GM19025 (cell line): ENCODE data around the gene OLA1.
"Not testable (repeated sequence)": the region's sequence is repeated elsewhere in the genome, so short reads cannot be mapped to it uniquely, and the experiment has no call there.

ENCODE experiments used
- ATAC-seq: cut with Tn5 transposase; IDR thresholded peaks from one replicate; pipeline ENCODE4 v1.9.1; 2021; ENCODE audit warnings: mild to moderate bottlenecking, low read depth, moderate library complexity; ENCODE audit not compliant: unreplicated experiment

Gene OLA1

DNA sequence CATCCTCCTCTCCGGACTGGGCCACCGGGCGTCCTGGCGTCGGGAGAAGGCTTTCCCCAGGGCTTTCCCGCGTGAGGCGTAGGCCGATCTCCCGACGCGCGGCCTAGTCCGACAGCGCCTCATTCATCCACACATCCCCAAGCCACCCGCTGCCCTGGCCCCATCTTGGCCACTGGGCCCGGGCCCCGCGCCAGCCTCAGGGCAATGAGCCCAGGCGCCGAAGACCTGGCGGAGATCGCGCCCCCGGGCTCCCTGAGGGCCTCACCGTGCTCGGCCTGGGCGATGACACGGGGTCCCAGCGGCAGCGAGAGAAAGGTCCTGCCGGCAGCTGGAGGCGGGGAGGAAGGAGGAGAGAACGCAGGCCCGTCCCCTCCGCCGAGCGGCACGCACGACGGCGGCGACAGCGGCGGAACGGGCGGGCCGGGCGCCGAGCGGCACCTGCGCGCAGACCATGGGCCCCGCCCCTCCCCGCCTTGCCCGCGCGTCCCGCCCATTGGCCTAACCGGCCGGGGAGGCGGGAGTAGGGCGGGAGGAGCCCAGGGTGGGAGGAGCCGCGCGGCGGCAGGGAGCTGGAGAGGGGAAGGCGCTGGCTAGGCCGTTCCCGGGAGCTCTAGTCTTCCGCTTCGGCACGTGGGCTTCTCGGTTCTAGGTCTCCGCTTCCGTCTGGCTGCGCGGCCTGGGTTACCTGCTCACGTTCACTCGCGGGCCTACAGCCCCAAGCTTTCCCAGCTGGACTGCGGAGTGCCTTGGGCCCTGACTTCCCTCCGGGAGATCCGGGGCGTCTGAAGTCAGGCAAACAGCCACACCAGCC is at the start of gene OLA1:
TSS of gene OLA1 (minus strand) at position 346 of the 811 bp plus-strand sequence. CDS start 1,717 bp downstream, outside the sequence.
- peak; percentile 99 for ATAC-seq

GRCh38 chr2:174292908-174293307 is 44.6 kb upstream of the OLA1 start:
- ATAC-seq = no peak

DNA sequence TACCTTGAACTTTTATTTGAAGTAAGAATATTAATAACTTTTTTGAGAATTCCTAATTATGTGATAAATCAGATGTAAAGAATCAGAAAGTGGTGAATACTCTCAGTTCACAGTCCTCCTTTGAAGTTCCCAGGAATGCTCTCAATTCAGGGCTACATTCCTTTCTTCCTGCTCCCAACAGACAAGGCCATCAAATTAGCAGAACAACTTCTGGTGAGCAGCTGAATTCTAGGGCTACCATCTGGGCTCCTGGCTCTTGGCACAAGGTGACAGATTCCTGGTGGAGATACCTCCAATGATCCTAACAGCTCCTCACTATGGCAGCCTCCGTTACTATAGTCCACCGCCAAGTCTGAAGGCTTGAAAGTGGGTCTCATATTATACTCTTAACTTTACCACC is 37.8 kb upstream of the OLA1 start:
- no peak for ATAC-seq

GRCh38 chr2:174282441-174282840 is 34.1 kb upstream of the OLA1 start:
- no peak for ATAC-seq

DNA sequence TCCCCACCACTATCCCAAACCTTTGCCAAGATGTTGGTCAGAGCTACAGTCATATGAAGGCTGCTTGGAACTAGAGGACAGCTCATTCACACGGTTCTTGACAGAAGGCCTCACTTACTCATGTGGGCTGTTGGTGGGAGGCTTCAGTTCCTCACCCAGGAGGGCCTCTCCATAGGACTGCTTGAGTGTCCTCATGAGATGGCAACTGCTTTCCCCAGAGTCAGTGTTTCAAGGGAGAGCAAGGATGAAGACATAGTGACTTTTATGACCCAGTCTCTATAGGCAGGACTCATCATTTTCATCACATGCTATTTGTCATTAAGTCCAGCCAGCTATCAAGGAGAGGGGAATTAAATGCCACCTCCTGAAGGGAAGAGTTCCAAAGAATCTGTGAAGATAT is 33.4 kb upstream of the OLA1 start:
- no peak for ATAC-seq

DNA sequence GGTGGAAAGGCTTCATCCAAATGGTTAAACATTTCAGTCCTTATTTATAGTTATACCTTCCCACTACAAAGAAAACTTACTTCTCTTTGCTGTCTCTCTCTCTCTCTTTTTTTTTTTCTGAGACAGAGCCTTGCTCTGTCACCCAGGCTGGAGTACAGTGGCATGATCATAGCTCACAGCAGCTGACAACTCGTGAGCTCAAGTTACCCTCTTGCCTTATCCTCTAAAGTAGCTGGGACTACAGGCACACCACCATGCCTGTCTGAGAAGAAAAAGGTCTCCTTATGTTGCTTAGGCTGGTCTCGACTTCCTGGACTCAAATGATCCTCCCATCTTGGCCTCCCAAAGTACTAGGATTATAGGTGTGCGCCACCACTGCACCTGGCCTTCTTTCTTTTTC is 32.3 kb upstream of the OLA1 start:
- no peak for ATAC-seq

GRCh38 chr2:174270263-174270662 is 21.9 kb upstream of the OLA1 start:
- not testable (repeated sequence) for ATAC-seq

DNA sequence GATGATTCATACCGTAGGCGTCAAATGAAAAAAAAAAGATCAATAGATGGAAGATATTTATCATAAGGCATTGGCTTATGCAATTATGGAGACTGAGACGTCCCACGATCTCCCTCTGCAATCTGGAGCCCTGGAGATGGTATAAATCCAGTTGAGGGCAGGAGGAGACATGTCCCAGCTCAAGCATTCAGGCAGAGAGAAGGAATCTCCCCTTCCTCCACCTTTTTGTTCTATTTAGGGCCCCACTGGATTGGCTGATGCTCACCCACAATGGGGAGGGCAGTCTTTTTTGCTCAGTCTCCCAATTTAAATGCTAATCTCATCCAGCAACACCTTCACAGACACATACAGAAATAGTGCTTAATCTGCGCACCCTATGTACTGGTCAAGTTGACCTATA is 18.0 kb upstream of the OLA1 start:
- no peak for ATAC-seq

DNA sequence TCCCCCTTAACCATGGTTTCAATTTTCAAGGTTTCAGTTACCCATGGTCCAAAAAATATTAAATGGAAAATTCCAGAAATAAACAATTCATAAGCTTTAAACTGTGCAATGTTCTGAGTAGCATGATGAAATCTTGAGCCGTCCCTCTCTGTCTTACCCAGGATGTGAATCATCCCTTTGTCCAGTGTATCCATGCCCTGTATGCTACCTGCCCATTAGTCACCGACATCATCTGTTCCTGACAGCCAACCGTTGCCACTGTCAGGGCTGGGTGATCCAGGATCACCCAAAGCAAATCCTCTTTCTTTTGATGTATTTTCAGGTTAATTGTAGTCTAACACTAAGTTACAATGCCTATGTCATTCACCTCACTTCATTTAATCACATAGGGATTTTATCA is 15.7 kb upstream of the OLA1 start:
- ATAC-seq = no peak

DNA sequence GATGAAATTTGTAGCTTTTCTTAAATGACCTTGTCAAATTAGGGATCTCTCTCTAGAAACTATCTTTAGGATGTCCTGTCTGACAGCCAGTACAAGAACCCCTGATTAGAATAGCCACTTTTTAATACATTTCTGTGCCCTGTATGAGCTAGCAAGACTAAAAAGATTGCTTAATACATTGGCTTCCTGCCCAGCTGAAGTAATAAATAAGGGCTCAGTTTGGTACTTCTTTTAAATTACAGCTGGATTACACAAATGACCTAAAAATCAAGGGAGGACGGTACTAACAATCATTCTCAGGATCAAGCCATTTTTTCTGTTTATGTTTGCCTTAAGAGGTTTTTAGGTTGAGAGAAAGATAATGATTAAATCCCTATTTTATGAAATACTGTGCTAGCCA is 11.6 kb upstream of the OLA1 start:
- ATAC-seq = no peak

- no peak for ATAC-seq
Measured at GRCh38 chr2:174254267-174254666, 5.9 kb upstream of the OLA1 start.

DNA sequence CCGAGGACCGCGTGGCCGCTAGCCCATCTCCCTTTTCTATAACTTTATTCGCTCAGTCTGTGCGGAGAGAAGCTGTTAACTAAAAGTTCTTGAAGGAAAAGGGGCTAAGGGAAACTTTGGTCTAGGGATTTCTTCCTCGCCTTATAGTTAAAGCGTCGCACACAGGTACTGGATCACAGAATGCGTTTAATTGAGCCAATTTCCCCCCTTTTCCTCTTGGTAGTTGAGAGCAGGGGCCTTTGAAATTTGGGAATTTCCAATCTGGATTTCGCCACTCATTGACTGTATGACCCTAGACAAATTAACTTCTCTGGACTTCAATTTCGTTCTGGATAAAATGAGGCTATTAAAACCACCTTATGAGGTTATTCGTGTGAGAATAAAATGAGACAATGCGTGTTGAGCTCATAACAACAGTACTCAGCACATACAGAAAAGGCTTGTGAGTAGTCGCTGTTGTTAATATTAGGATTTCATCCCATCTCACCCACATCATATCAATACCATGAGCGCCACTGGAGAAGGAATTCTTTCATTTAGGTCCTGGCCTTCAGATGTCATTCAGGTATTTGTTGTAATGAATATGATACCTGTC is 763 bp upstream of the OLA1 start:
- ATAC-seq = no peak

- ATAC-seq = no peak
Measured at GRCh38 chr2:174247474-174248186, 702 bp downstream of the OLA1 start.

GRCh38 chr2:174246944-174247381 is 1.4 kb downstream of the OLA1 start:
- ATAC-seq = no peak

- not testable (repeated sequence) for ATAC-seq
Measured at GRCh38 chr2:174245628-174246027, 2.7 kb downstream of the OLA1 start.

- no peak for ATAC-seq
Measured at GRCh38 chr2:174245065-174245464, 3.3 kb downstream of the OLA1 start.

DNA sequence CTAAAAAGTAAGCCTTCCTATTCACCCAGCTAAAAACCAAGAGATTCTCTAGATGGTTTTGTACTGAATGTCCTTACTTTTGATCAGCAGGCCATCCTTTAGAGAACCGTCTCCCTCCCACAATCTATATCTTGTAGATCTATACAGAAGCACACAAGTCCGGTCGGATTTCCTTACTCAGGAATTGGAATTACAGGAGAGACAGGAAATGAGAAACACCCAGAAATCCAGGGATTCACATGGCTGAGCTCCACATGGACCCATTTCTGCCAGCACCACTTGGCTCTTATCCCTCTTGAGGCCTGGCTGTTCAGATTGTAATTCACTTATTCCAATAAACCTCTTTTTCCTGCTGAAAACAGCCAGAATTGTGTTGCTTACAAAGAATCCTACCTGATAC is 4.5 kb downstream of the OLA1 start:
- ATAC-seq = no peak

- no peak for ATAC-seq
Measured at GRCh38 chr2:174240097-174240496, 8.2 kb downstream of the OLA1 start.

DNA sequence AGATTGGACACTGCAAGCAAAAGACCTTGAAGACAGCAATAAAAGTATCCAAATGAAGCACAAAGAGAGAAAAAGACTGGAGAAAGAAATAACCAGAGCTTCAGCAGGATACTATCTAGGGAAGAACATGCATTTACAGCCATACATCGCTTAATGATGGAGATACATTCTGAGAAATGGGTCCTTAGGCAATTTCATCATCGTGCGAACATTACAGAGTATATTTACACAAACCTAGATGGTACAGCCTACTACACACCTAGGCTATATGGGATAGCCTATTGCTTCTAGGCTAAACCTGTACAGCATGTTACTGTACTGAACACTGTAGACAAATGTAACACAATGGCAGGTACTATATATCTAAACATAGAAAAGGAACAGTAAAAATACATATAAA is 11.9 kb downstream of the OLA1 start:
- ATAC-seq = no peak

DNA sequence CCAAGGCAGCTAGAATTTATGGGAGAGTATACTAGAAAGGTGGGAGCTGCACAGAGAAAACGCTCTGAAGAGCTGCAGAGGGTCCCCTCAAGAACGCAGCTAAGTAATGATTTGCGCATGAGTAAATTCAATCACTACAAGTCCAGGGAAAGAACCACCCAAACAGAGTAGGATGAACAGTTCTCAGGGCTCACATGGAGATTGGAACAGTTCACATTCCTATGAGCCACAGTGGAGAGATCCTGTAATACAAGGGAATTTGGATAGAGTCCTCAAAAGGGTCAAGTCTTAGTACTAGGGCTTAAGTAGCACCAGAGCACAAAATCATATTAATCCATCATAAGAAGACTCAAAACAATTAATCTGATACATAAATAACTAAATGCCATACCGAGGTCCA is 12.7 kb downstream of the OLA1 start:
- ATAC-seq = no peak

DNA sequence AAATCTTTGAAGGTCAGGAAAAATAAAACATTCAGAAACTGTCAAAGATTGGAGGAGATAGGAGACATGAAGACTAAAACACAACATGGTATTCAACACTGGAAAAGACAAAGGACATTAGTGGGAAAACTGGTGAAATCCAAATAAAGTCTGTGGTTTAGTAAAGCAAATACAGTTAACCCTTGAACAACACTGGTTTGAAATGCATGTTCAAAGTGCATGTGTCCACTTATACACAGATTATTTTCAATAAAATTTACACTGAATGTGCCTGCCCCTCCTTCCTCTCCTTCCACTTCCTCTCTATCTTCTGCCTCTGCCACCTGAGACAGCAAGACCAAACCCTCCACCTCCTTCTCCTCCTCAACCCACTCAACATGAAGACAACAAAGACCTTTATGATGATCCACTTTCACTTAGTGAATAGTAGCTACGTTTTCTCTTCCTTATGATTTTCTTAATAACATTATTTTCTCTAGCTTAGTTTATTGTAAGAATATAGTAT is 14.5 kb downstream of the OLA1 start:
- no peak for ATAC-seq
